ENCODE data around the gene MYO1E. TPM values are rescaled to one million over a fixed set of nuclear protein-coding genes. Genes with fewer than 3 reads are reported as not detected.

MYO1E gene
- total and polyA plus RNA-seq, 10 donors: 21.3 to 115 (median 65.6) TPM

DNA sequence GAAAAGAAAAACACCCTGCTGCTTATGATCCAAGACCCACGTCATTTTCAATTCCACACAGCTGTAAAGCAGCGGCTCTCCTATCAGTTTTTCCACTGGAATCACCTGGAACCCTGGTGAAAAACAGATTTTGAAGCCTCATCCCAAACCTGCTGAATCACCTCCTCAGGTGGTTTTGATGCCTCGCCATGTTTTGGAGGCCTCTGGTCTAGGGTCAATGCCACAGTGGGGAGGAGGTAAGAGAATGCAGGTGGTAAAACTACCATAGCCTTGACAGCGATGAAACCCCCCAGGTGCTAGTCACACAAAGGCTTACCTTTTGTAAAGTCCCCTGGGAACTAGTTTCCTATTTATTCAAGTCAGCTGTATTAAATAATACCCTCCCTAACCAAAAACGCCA lies 24.8 kb downstream of the MYO1E start:
- intact Hi-C loops (cut with DNase I; ENCODE audit: low total_unique reads): no loop called here
- no peak overlapping the region for H3K4me3 ChIP-seq
- H3K27me3 ChIP-seq (replicated peaks in 1 of 7): no peaks in the 10 kb centered on the region
- no peak for DNase-seq
- H3K9me3 ChIP-seq: no peaks in the 10 kb centered on the region
- no peaks in the 10 kb centered on the region for H3K36me3 ChIP-seq
- no peak overlapping the region for H3K27ac ChIP-seq
- TF ChIP-seq POLR2A (IDR thresholded peaks at IDR 0.05): no peak
- TF ChIP-seq POLR2AphosphoS5 (IDR thresholded peaks at IDR 0.05): no peak
- TF ChIP-seq, protein P1, sequence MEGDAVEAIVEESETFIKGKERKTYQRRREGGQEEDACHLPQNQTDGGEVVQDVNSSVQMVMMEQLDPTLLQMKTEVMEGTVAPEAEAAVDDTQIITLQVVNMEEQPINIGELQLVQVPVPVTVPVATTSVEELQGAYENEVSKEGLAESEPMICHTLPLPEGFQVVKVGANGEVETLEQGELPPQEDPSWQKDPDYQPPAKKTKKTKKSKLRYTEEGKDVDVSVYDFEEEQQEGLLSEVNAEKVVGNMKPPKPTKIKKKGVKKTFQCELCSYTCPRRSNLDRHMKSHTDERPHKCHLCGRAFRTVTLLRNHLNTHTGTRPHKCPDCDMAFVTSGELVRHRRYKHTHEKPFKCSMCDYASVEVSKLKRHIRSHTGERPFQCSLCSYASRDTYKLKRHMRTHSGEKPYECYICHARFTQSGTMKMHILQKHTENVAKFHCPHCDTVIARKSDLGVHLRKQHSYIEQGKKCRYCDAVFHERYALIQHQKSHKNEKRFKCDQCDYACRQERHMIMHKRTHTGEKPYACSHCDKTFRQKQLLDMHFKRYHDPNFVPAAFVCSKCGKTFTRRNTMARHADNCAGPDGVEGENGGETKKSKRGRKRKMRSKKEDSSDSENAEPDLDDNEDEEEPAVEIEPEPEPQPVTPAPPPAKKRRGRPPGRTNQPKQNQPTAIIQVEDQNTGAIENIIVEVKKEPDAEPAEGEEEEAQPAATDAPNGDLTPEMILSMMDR (IDR thresholded peaks at IDR 0.05 in 8 of 11, conservative IDR thresholded peaks at IDR 0.05 in 3 of 11): no peak
- WGBS, 5 donors: 71 to 80% (median 77%) methylated on average over 5 of the region's 5 CpGs
- peaks cover 17 to 60% (median 34%) of the 10 kb centered on the region in 6 donors for H3K4me1 ChIP-seq

DNA sequence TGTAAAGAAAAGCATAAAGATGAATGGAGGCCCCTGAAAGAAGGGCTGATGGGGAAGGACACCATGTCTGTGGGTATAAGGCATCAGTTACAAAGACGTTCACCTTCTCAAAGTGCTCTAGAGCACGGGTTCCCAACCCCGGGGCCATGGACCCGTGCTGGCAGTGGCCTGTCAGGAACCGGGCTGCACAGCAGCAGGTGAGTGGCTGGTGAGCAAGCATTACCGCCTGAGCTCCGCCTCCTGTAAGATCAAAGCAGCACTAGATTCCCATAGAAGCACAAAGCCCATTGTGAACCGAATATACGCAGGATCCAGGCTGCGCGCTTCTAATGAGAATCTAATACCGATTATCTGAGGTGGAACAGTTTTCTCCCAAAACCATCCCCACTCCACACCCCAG lies 25.7 kb downstream of the MYO1E start:
- DNase-seq: no peak
- Histone ChIP-seq H3K27me3 (replicated peaks in 1 of 7) (no peaks in the 10 kb centered on the region), H3K9me3 (no peaks in the 10 kb centered on the region), H3K36me3 (no peaks in the 10 kb centered on the region), H3K4me1 (peaks cover 17 to 50% (median 24%) of the 10 kb centered on the region in 6 donors), H3K27ac (no peak overlapping the region), H3K4me3 (no peak overlapping the region)
- intact Hi-C loops (cut with DNase I; ENCODE audit: low total_unique reads): no loop called here
- WGBS, 5 donors: 87 to 93% (median 87%) methylated on average over 12 of the region's 12 CpGs
- TF ChIP-seq POLR2A (IDR thresholded peaks at IDR 0.05) (no peak), POLR2AphosphoS5 (IDR thresholded peaks at IDR 0.05) (no peak)
- TF ChIP-seq, protein P1 (IDR thresholded peaks at IDR 0.05 in 8 of 11, conservative IDR thresholded peaks at IDR 0.05 in 3 of 11): no peak

DNA sequence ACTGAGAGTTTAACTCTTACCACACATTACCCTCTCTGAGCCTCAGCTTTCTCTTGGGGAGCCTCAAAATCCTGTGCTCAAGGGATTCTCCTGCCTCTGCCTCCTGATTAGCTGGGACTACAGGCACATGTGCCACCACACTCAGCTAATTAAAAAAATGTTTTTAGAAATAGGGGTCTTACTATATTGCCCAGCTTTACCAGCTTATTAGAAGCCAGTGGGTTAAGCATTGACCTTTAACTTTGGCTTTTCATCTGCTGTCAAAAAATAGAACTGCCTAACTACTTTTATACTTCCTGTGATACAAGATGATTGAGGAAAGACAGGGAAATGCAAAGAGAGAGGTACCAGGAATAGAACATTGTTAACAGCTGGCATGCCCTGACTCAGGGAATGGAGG lies 27.3 kb downstream of the MYO1E start:
- intact Hi-C loops (cut with DNase I; ENCODE audit: low total_unique reads): no loop called here

DNA sequence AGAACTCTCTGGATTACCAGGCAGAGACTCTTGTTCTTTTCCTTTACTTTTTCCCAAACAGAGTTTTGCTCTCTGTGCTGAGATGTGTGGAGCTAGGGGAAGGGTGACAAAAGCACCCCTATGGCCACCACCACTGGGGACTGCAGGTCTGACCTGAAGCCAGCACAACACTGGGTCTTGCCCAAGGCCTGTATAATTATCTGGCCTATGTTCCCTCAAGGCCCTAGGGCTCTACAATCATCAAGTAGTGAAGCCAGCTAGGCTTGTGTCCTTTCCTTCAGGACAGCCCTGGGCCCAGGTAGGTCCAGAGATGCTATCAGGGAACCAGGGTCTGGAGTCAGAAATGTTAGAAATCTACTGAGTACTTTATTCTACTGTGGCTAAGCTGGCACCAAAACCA lies 28.4 kb downstream of the MYO1E start:
- no peak for TF ChIP-seq POLR2AphosphoS5 (IDR thresholded peaks at IDR 0.05)
- no peak for TF ChIP-seq POLR2A (IDR thresholded peaks at IDR 0.05)
- Histone ChIP-seq H3K9me3 (no peaks in the 10 kb centered on the region), H3K36me3 (no peaks in the 10 kb centered on the region), H3K27ac (no peak overlapping the region), H3K4me3 (no peak overlapping the region), H3K27me3 (replicated peaks in 1 of 7) (no peaks in the 10 kb centered on the region), H3K4me1 (peaks cover under 1 to 24% (median 2%) of the 10 kb centered on the region in 6 donors)
- intact Hi-C loops (cut with DNase I; ENCODE audit: low total_unique reads): no loop called here
- DNase-seq: no peak

More for the DNA sequence above, 27.3 kb downstream of the MYO1E start:
- no peak for DNase-seq
- TF ChIP-seq, protein P1 (IDR thresholded peaks at IDR 0.05 in 8 of 11, conservative IDR thresholded peaks at IDR 0.05 in 3 of 11): no peak
- TF ChIP-seq POLR2AphosphoS5 (IDR thresholded peaks at IDR 0.05) (no peak), POLR2A (IDR thresholded peaks at IDR 0.05) (no peak)
- peaks cover 10 to 34% (median 11%) of the 10 kb centered on the region in 6 donors for H3K4me1 ChIP-seq
- H3K9me3 ChIP-seq: no peaks in the 10 kb centered on the region
- H3K27me3 ChIP-seq (replicated peaks in 1 of 7): no peaks in the 10 kb centered on the region
- H3K36me3 ChIP-seq: no peaks in the 10 kb centered on the region
- H3K27ac ChIP-seq: no peak overlapping the region
- H3K4me3 ChIP-seq: no peak overlapping the region

DNA sequence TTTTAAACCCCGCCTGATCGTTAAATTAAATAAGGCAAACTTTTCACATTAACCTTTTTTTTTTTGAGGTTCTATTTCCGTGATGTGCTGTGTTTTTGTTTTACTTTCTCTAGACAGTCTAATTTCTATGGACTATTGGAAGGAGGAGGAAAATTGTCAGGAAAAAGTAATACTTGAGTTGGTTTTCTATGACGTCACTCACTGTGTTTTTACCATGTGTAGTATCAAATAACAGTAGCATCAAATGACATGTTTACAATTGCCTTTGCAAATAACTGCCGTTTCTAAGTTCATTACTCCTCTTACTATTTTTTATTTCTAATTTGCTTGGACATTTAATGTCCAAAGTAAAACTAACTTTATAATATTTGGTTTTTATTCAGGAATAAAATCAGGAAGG lies 32.3 kb downstream of the MYO1E start:
- intact Hi-C loops (cut with DNase I; ENCODE audit: low total_unique reads): no loop called here
- H3K27me3 ChIP-seq (replicated peaks in 1 of 7): no peaks in the 10 kb centered on the region
- WGBS, 5 donors: 82 to 94% (median 86%) methylated on average over 5 of the region's 5 CpGs
- peaks cover 0 to 6% (median 0%) of the 10 kb centered on the region in 6 donors for H3K4me1 ChIP-seq
- peaks cover 0 to 4% (median 0%) of the 10 kb centered on the region in 8 donors for H3K9me3 ChIP-seq
- no peak overlapping the region for H3K27ac ChIP-seq
- DNase-seq: no peak
- H3K36me3 ChIP-seq: no peaks in the 10 kb centered on the region
- TF ChIP-seq POLR2AphosphoS5 (IDR thresholded peaks at IDR 0.05) (no peak), POLR2A (IDR thresholded peaks at IDR 0.05) (no peak)
- TF ChIP-seq, protein P1 (IDR thresholded peaks at IDR 0.05 in 8 of 11, conservative IDR thresholded peaks at IDR 0.05 in 3 of 11): no peak
- no peak overlapping the region for H3K4me3 ChIP-seq

All from spleen (tissue), 11 donors.